ENCODE measurements around the gene ZSWIM3. TPM values are rescaled to one million over a fixed set of nuclear protein-coding genes. Genes with fewer than 3 reads are reported as not detected.

The ZSWIM3 gene
- total and polyA plus RNA-seq, 3 donors from 2014 or later = 8.0 to 12.8 (median 9.3) TPM

- Histone ChIP-seq H3K9me3 (no peaks in the 10 kb centered on the region), H3K4me1 (peaks cover 13% of the 10 kb centered on the region), H3K27ac (peak within 1 kb of the TSS; percentile 47 to 88), H3K27me3 (no peaks in the 10 kb centered on the region), H3K4me3 (peak within 1 kb of the TSS; percentile 68), H3K36me3 (ENCODE audit: low read depth, missing control alignments) (no peaks in the 10 kb centered on the region)
- 1 to 20% methylated on average over 2 to 49 of the region's 78 CpGs for WGBS, 2 donors
- TF ChIP-seq CTCF (IDR thresholded peaks at IDR 0.05) (peak in 1 of 3 experiments; percentile 8), POLR2A (IDR thresholded peaks at IDR 0.05) (no peak)
- intact Hi-C loops (cut with DNase I; ENCODE audit: low total_unique reads) = loop anchor here (10.0 kb wide), 1 partner anchor 64 kb away; no protein-coding TSS in a partner anchor
- peak; percentile 96 for DNase-seq
Observed at GRCh38 chr20:45890985-45891983, 33.9 kb downstream of the ZSWIM3 start, which contains the start of the genes CTSA and NEURL2. CTSA (plus strand) TSS chr20:45891335; CDS start chr20:45891569, 234 bp downstream. NEURL2 (minus strand) TSS chr20:45891208; CDS start chr20:45890991, 217 bp downstream.

DNA sequence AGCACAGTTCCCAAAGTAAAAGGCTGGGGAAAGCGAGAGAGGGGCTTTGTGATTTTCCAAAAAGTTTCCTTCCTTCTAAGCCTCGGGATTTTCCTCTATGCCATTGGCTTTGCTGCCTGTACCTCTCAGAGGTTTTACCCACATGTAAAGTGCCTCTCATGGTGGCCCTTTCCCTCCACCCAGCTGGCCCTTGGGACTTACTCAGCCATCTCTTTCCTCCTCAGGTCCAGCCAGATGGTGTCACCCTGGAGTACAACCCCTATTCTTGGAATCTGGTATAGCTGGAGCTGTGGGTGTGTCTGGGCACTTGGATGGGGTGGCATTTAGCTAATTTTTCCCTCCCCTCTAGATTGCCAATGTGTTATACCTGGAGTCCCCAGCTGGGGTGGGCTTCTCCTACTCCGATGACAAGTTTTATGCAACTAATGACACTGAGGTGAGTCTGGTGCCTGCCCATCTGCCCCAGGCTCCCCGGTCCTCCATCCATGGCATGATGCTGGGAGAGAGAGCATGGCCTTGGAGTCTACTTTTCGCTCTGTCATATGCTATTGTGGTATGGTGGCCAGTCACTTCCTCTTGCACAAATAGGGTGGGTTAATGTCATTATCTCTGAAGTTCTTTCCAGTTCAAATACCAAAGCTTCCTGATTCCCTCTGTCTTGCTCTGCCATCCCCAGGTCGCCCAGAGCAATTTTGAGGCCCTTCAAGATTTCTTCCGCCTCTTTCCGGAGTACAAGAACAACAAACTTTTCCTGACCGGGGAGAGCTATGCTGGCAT is 34.8 kb downstream of the ZSWIM3 start:
- intact Hi-C loops (cut with DNase I; ENCODE audit: low total_unique reads) = loop anchor here (10.0 kb wide), 1 partner anchor 63 kb away; no protein-coding TSS in a partner anchor
- H3K27ac ChIP-seq = peak overlapping the region in 1 of 2 donors; percentile 88

GRCh38 chr20:45892828-45893500 is 35.5 kb downstream of the ZSWIM3 start:
- no peak overlapping the region for H3K4me3 ChIP-seq
- no peak for DNase-seq
- H3K27me3 ChIP-seq = no peaks in the 10 kb centered on the region
- H3K9me3 ChIP-seq = no peaks in the 10 kb centered on the region
- peaks cover 13% of the 10 kb centered on the region for H3K4me1 ChIP-seq
- no peak overlapping the region for H3K27ac ChIP-seq
- intact Hi-C loops (cut with DNase I; ENCODE audit: low total_unique reads) = loop anchor here (10.0 kb wide), 1 partner anchor 62 kb away; no protein-coding TSS in a partner anchor
- TF ChIP-seq POLR2A (IDR thresholded peaks at IDR 0.05) = no peak
- no peak for TF ChIP-seq CTCF (IDR thresholded peaks at IDR 0.05)
- no peaks in the 10 kb centered on the region for H3K36me3 ChIP-seq (ENCODE audit: low read depth, missing control alignments)
- 70 to 71% methylated on average over 2 to 4 of the region's 4 CpGs for WGBS, 2 donors

More for the DNA sequence above, 34.8 kb downstream of the ZSWIM3 start:
- peaks cover 13% of the 10 kb centered on the region for H3K4me1 ChIP-seq
- H3K9me3 ChIP-seq = no peaks in the 10 kb centered on the region
- peak; percentile 58 for DNase-seq
- TF ChIP-seq CTCF (IDR thresholded peaks at IDR 0.05) (no peak), POLR2A (IDR thresholded peaks at IDR 0.05) (no peak)
- H3K4me3 ChIP-seq = peak overlapping the region in 1 of 2 donors; percentile 68
- WGBS, 2 donors = 75 to 82% methylated on average over 9 of the region's 9 CpGs
- H3K36me3 ChIP-seq (ENCODE audit: low read depth, missing control alignments) = no peaks in the 10 kb centered on the region
- H3K27me3 ChIP-seq = no peaks in the 10 kb centered on the region

DNA sequence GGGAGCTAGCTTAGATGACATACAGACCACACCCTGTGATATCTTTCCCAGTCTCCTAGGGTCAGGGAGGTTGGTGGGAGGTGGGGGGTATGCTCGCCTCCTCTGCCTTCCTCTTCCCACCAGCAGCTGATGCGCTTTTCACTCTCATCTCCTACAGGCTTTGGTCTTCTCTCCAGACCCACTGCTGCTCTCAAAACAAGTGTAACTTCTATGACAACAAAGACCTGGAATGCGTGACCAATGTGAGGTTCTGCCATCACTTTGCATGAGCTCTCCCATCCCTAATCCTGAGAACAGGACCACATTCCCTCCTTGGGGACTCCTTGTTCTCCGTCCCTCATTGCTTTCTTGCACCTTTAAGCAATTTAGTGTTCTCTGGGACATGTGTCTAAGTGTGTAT is 36.4 kb downstream of the ZSWIM3 start:
- 97 to 98% methylated on average over 4 of the region's 4 CpGs for WGBS, 2 donors
- Histone ChIP-seq H3K4me3 (no peak overlapping the region), H3K27ac (no peak overlapping the region), H3K27me3 (no peaks in the 10 kb centered on the region), H3K4me1 (peaks cover 13% of the 10 kb centered on the region), H3K36me3 (ENCODE audit: low read depth, missing control alignments) (no peaks in the 10 kb centered on the region), H3K9me3 (no peaks in the 10 kb centered on the region)
- DNase-seq = no peak
- TF ChIP-seq POLR2A (IDR thresholded peaks at IDR 0.05) (no peak), CTCF (IDR thresholded peaks at IDR 0.05) (no peak)
- intact Hi-C loops (cut with DNase I; ENCODE audit: low total_unique reads) = loop anchor here (10.0 kb wide), 1 partner anchor 61 kb away; no protein-coding TSS in a partner anchor

All from testis (tissue), 3 donors.